B cell (primary cell): ENCODE results near the gene RASD1.

Source experiments
- EZH2 ChIP-seq: IDR thresholded peaks from 2 replicates; pipeline ENCODE4 v1.6.1; 2012; ENCODE audit warnings: borderline replicate concordance, low read depth, mild to moderate bottlenecking, moderate library complexity, low read length; ENCODE audit not compliant: insufficient read depth, poor library complexity, severe bottlenecking
- TF ChIP-seq, protein P1 (sequence below): fragments of 200-600 bp; IDR thresholded peaks from one replicate; pipeline ENCODE4 v1.8.0; 2022; ENCODE audit warnings: antibody characterized with exemption, mild to moderate bottlenecking

DNA sequence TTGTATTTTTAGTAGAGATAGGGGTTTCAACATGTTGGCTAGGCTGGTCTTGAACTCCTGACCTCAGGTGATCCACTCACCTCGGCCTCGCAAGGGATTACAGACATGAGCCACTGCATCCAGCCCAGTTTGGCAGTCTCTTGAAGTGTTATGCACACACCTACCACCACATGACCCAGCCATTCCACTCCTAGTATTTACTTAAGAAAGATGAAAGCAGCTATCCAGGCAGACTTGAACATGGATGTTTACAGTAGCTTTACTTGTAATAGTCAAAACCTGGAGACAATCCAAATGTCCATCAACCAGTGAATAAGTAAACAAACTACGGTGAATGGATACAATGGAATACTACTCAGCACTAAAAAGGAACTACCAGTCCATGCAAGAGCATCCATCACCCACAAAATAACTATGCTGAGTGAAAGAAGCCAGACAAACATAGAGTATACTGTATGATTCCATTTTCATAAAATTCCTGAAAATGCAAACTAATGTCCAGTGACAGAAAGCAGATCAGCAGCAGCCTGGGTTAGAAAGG, 37.8 kb upstream of the RASD1 start:
- TF ChIP-seq, protein P1, sequence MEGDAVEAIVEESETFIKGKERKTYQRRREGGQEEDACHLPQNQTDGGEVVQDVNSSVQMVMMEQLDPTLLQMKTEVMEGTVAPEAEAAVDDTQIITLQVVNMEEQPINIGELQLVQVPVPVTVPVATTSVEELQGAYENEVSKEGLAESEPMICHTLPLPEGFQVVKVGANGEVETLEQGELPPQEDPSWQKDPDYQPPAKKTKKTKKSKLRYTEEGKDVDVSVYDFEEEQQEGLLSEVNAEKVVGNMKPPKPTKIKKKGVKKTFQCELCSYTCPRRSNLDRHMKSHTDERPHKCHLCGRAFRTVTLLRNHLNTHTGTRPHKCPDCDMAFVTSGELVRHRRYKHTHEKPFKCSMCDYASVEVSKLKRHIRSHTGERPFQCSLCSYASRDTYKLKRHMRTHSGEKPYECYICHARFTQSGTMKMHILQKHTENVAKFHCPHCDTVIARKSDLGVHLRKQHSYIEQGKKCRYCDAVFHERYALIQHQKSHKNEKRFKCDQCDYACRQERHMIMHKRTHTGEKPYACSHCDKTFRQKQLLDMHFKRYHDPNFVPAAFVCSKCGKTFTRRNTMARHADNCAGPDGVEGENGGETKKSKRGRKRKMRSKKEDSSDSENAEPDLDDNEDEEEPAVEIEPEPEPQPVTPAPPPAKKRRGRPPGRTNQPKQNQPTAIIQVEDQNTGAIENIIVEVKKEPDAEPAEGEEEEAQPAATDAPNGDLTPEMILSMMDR, result no peak
- no peak for TF ChIP-seq EZH2
